Activated CD4-positive, alpha-beta T cell treated with anti-CD3 and anti-CD28 coated beads, Interleukin-2, amount 50 U/mL, for 48 hours (primary cell): ENCODE data around the gene RIPK4.

Experiments
- DNase-seq, 2 experiments: peaks; one replicate each; pipeline ENCODE4 v3.0.0-alpha.2; 2020

The RIPK4 gene

GRCh38 chr21:41766883-41767605, at the start of gene RIPK4:
RIPK4 (minus strand) TSS chr21:41767052; CDS start chr21:41767041, 11 bp downstream.
- DNase-seq = peak; percentile 70 to 73

- DNase-seq = no peak
Observed at GRCh38 chr21:41815652-41816582, 49.1 kb upstream of the RIPK4 start.

GRCh38 chr21:41813226-41813625, 46.4 kb upstream of the RIPK4 start:
- DNase-seq = no peak

GRCh38 chr21:41812679-41813078, 45.8 kb upstream of the RIPK4 start:
- DNase-seq = no peak

GRCh38 chr21:41810597-41810932, 43.7 kb upstream of the RIPK4 start:
- DNase-seq = no peak

GRCh38 chr21:41809891-41810596, 43.2 kb upstream of the RIPK4 start:
- no peak for DNase-seq

- no peak for DNase-seq
Observed at GRCh38 chr21:41808846-41809245, 42.0 kb upstream of the RIPK4 start.

GRCh38 chr21:41808094-41808493, 41.2 kb upstream of the RIPK4 start:
- DNase-seq = no peak

GRCh38 chr21:41806773-41807172, 39.9 kb upstream of the RIPK4 start:
- DNase-seq = no peak

GRCh38 chr21:41805643-41806042, 38.8 kb upstream of the RIPK4 start:
- no peak for DNase-seq

- no peak for DNase-seq
Observed at GRCh38 chr21:41805038-41805437, 38.2 kb upstream of the RIPK4 start.

- no peak for DNase-seq
Observed at GRCh38 chr21:41804381-41804780, 37.5 kb upstream of the RIPK4 start.

GRCh38 chr21:41803316-41803715, 36.5 kb upstream of the RIPK4 start:
- no peak for DNase-seq

- no peak for DNase-seq
Observed at GRCh38 chr21:41802684-41803083, 35.8 kb upstream of the RIPK4 start.

GRCh38 chr21:41802198-41802584, 35.3 kb upstream of the RIPK4 start:
- DNase-seq = no peak

- DNase-seq = no peak
Observed at GRCh38 chr21:41801321-41802197, 34.7 kb upstream of the RIPK4 start.

- DNase-seq = no peak
Observed at GRCh38 chr21:41800425-41801320, 33.8 kb upstream of the RIPK4 start.

GRCh38 chr21:41799763-41800162, 32.9 kb upstream of the RIPK4 start:
- no peak for DNase-seq

GRCh38 chr21:41798326-41798725, 31.5 kb upstream of the RIPK4 start:
- no peak for DNase-seq

- no peak for DNase-seq
Observed at GRCh38 chr21:41796476-41797080, 29.7 kb upstream of the RIPK4 start.

GRCh38 chr21:41795726-41796125, 28.9 kb upstream of the RIPK4 start:
- DNase-seq = no peak
